ENCODE measurements around the gene ADAMTSL1. TPM values are rescaled to one million over a fixed set of nuclear protein-coding genes. Genes with fewer than 3 reads are reported as not detected.

The ADAMTSL1 gene
- polyA plus RNA-seq, 3 donors, result 10.4 to 15.8 (median 12.3) TPM

- DNase-seq, result no peak
Observed at GRCh38 chr9:18548456-18548855, 74.5 kb downstream of the ADAMTSL1 start.

GRCh38 chr9:18549772-18550171 lies 75.8 kb downstream of the ADAMTSL1 start:
- DNase-seq, result no peak

GRCh38 chr9:18550286-18550685 lies 76.3 kb downstream of the ADAMTSL1 start:
- no peak for DNase-seq

GRCh38 chr9:18554244-18554643 lies 80.3 kb downstream of the ADAMTSL1 start:
- DNase-seq, result no peak

- no peak for DNase-seq
Observed at GRCh38 chr9:18555105-18555883, 81.3 kb downstream of the ADAMTSL1 start.

GRCh38 chr9:18564018-18564880 lies 90.3 kb downstream of the ADAMTSL1 start:
- DNase-seq, result no peak

GRCh38 chr9:18566121-18566520 lies 92.2 kb downstream of the ADAMTSL1 start:
- no peak for DNase-seq

GRCh38 chr9:18568973-18569372 lies 95.0 kb downstream of the ADAMTSL1 start:
- no peak for DNase-seq

GRCh38 chr9:18569941-18570630 lies 96.1 kb downstream of the ADAMTSL1 start:
- no peak for DNase-seq

GRCh38 chr9:18573021-18573556 lies 99.1 kb downstream of the ADAMTSL1 start:
- DNase-seq, result no peak

GRCh38 chr9:18575686-18576085 lies 101.7 kb downstream of the ADAMTSL1 start:
- DNase-seq, result no peak

GRCh38 chr9:18579536-18579935 lies 105.6 kb downstream of the ADAMTSL1 start:
- no peak for DNase-seq

- no peak for DNase-seq
Observed at GRCh38 chr9:18580151-18580550, 106.2 kb downstream of the ADAMTSL1 start.

- DNase-seq, result no peak
Observed at GRCh38 chr9:18585996-18586395, 112.0 kb downstream of the ADAMTSL1 start.

- DNase-seq, result no peak
Observed at GRCh38 chr9:18588002-18588401, 114.0 kb downstream of the ADAMTSL1 start.

GRCh38 chr9:18591261-18591660 lies 117.3 kb downstream of the ADAMTSL1 start:
- DNase-seq, result no peak

GRCh38 chr9:18594837-18595236 lies 120.9 kb downstream of the ADAMTSL1 start:
- no peak for DNase-seq

GRCh38 chr9:18595597-18595996 lies 121.6 kb downstream of the ADAMTSL1 start:
- no peak for DNase-seq

- no peak for DNase-seq
Observed at GRCh38 chr9:18596920-18597319, 123.0 kb downstream of the ADAMTSL1 start.

GRCh38 chr9:18598969-18599368 lies 125.0 kb downstream of the ADAMTSL1 start:
- DNase-seq, result no peak

- DNase-seq, result no peak
Observed at GRCh38 chr9:18601026-18601425, 127.1 kb downstream of the ADAMTSL1 start.

GRCh38 chr9:18601956-18602355 lies 128.0 kb downstream of the ADAMTSL1 start:
- DNase-seq, result no peak
